Mononuclear cell (primary cell): ENCODE data around the gene RAC2. TPM values are rescaled to one million over a fixed set of nuclear protein-coding genes. Genes with fewer than 3 reads are reported as not detected.

Experiments used
- H3K27me3 ChIP-seq: 2 replicates; pipeline ENCODE4 v1.6.0; 2011; ENCODE audit warnings: low read length, control low read depth; ENCODE audit not compliant: insufficient read depth
- H3K4me1 ChIP-seq: 2 replicates; pipeline ENCODE4 v1.5.1; 2011; ENCODE audit warnings: mild to moderate bottlenecking, low read length, control low read depth; ENCODE audit not compliant: insufficient read depth
- H3K4me3 ChIP-seq: 2 replicates; pipeline ENCODE4 v1.5.1; 2011; ENCODE audit warnings: mild to moderate bottlenecking, low read length, moderate library complexity
- H3K9me3 ChIP-seq: 2 replicates; pipeline ENCODE4 v1.5.1; 2011; ENCODE audit warnings: low read depth, mild to moderate bottlenecking, control low read depth, low read length
- total RNA-seq: library from RNA; depleted of rRNA; stranded (reverse); fragments of >200 nt; gene quantifications from one replicate; pipeline ENCODE4 v1.2.3, GENCODE V29; 2012

RAC2 gene
- total RNA-seq, 1 donor: 107 TPM

- Histone ChIP-seq H3K4me3 (no peak overlapping the region), H3K4me1 (peaks cover 29% of the 10 kb centered on the region), H3K9me3 (no peaks in the 10 kb centered on the region), H3K27me3 (no peaks in the 10 kb centered on the region)
Observed at GRCh38 chr22:37188901-37189466, 55.1 kb downstream of the RAC2 start.

GRCh38 chr22:37187891-37188761 is 55.9 kb downstream of the RAC2 start, which contains the start of gene C1QTNF6:
C1QTNF6 (minus strand) TSS chr22:37188247; CDS start chr22:37188213, 34 bp downstream.
- Histone ChIP-seq H3K4me1 (peaks cover 32% of the 10 kb centered on the region), H3K27me3 (no peaks in the 10 kb centered on the region), H3K9me3 (no peaks in the 10 kb centered on the region), H3K4me3 (no peak within 1 kb of the TSS)

GRCh38 chr22:37187552-37187890 is 56.5 kb downstream of the RAC2 start:
- H3K9me3 ChIP-seq: no peaks in the 10 kb centered on the region
- peaks cover 32% of the 10 kb centered on the region for H3K4me1 ChIP-seq
- H3K27me3 ChIP-seq: no peaks in the 10 kb centered on the region
- H3K4me3 ChIP-seq: no peak overlapping the region

GRCh38 chr22:37186997-37187522 is 57.0 kb downstream of the RAC2 start:
- peaks cover 32% of the 10 kb centered on the region for H3K4me1 ChIP-seq
- H3K9me3 ChIP-seq: no peaks in the 10 kb centered on the region
- H3K4me3 ChIP-seq: no peak overlapping the region
- no peaks in the 10 kb centered on the region for H3K27me3 ChIP-seq

- no peaks in the 10 kb centered on the region for H3K27me3 ChIP-seq
- H3K4me3 ChIP-seq: no peak overlapping the region
- H3K9me3 ChIP-seq: no peaks in the 10 kb centered on the region
- H3K4me1 ChIP-seq: peaks cover 32% of the 10 kb centered on the region
Observed at GRCh38 chr22:37186228-37186996, 57.7 kb downstream of the RAC2 start.

GRCh38 chr22:37185646-37186227 is 58.3 kb downstream of the RAC2 start:
- Histone ChIP-seq H3K27me3 (no peaks in the 10 kb centered on the region), H3K9me3 (no peaks in the 10 kb centered on the region), H3K4me3 (no peak overlapping the region), H3K4me1 (peaks cover 32% of the 10 kb centered on the region)

GRCh38 chr22:37184816-37185541 is 59.1 kb downstream of the RAC2 start:
- Histone ChIP-seq H3K9me3 (no peaks in the 10 kb centered on the region), H3K4me3 (no peak overlapping the region), H3K27me3 (no peaks in the 10 kb centered on the region), H3K4me1 (peaks cover 32% of the 10 kb centered on the region)

GRCh38 chr22:37184380-37184755 is 59.7 kb downstream of the RAC2 start:
- H3K9me3 ChIP-seq: no peaks in the 10 kb centered on the region
- no peaks in the 10 kb centered on the region for H3K27me3 ChIP-seq
- no peak overlapping the region for H3K4me3 ChIP-seq
- peaks cover 32% of the 10 kb centered on the region for H3K4me1 ChIP-seq

- H3K4me3 ChIP-seq: no peak overlapping the region
- no peaks in the 10 kb centered on the region for H3K27me3 ChIP-seq
- peaks cover 34% of the 10 kb centered on the region for H3K4me1 ChIP-seq
- no peaks in the 10 kb centered on the region for H3K9me3 ChIP-seq
Observed at GRCh38 chr22:37183432-37184379, 60.4 kb downstream of the RAC2 start.

- no peak overlapping the region for H3K4me3 ChIP-seq
- H3K27me3 ChIP-seq: no peaks in the 10 kb centered on the region
- no peaks in the 10 kb centered on the region for H3K9me3 ChIP-seq
- H3K4me1 ChIP-seq: peaks cover 41% of the 10 kb centered on the region
Observed at GRCh38 chr22:37182949-37183245, 61.2 kb downstream of the RAC2 start.

- H3K9me3 ChIP-seq: no peaks in the 10 kb centered on the region
- no peaks in the 10 kb centered on the region for H3K27me3 ChIP-seq
- peaks cover 41% of the 10 kb centered on the region for H3K4me1 ChIP-seq
- H3K4me3 ChIP-seq: no peak overlapping the region
Observed at GRCh38 chr22:37182101-37182948, 61.7 kb downstream of the RAC2 start.

- H3K27me3 ChIP-seq: no peaks in the 10 kb centered on the region
- no peak overlapping the region for H3K4me3 ChIP-seq
- H3K4me1 ChIP-seq: peaks cover 41% of the 10 kb centered on the region
- no peaks in the 10 kb centered on the region for H3K9me3 ChIP-seq
Observed at GRCh38 chr22:37181681-37182080, 62.4 kb downstream of the RAC2 start.
